GM19238 (cell line): Measurements from ENCODE around the gene COL20A1.

Experiments
- DNase-seq: peaks from one replicate; pipeline ENCODE4 v3.0.0; 2011; ENCODE audit warnings: low spot score; ENCODE audit not compliant: insufficient read length

The COL20A1 gene

GRCh38 chr20:63277466-63278272, 15.3 kb upstream of the COL20A1 start:
- no peak for DNase-seq

DNA sequence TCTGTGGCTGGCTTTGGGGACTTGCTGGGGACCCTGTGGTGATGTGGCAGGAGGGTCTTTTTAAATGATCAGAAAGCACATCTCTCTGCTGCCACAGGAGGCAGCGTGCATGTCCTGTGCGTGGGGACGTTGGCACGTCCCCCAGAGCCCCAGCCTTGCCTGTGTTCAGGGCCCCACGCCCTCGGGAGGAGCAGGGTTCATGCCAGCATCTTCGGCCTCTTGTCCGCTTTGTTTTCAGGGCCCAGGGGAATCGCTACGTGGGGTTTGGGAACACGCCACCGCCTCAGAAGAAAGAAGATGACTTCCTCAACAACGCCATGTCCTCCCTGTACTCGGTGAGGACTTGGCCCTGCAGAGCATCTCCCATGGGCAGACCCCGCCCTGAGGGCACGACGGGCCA, 14.3 kb upstream of the COL20A1 start:
- no peak for DNase-seq

- DNase-seq, result no peak
Measured at GRCh38 chr20:63279931-63280330, 13.1 kb upstream of the COL20A1 start.

- no peak for DNase-seq
Measured at GRCh38 chr20:63280371-63280770, 12.6 kb upstream of the COL20A1 start.

DNA sequence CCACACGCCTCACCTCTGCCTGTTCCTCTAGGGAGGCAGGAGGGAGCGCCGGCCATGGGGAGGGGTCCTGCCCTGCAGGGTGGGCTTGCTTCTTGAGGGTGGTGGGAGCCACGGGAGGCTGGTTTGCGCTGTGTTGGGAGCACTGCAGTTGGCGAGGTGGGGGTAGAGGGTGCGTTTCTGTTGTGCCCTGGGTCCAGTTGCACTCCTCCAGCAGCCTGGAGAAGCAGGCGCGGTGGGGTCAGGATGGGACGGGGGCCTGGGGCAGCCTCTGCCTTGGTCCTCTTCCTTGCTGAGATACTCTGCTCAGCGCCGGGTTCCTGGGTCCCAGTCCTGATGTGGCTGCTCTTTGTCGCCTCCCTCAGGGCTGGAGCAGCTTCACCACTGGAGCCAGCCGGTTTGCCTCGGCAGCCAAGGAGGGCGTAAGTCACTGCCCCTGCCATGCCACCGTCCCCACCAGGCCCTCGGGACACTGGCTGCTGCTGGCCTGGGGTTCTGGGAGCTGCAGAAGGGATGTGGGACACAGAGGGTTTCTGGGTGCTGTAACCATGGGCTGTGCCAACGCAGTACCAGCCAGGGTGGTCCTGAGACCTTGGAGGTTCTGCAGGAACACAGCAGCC, 11.9 kb upstream of the COL20A1 start:
- no peak for DNase-seq

DNA sequence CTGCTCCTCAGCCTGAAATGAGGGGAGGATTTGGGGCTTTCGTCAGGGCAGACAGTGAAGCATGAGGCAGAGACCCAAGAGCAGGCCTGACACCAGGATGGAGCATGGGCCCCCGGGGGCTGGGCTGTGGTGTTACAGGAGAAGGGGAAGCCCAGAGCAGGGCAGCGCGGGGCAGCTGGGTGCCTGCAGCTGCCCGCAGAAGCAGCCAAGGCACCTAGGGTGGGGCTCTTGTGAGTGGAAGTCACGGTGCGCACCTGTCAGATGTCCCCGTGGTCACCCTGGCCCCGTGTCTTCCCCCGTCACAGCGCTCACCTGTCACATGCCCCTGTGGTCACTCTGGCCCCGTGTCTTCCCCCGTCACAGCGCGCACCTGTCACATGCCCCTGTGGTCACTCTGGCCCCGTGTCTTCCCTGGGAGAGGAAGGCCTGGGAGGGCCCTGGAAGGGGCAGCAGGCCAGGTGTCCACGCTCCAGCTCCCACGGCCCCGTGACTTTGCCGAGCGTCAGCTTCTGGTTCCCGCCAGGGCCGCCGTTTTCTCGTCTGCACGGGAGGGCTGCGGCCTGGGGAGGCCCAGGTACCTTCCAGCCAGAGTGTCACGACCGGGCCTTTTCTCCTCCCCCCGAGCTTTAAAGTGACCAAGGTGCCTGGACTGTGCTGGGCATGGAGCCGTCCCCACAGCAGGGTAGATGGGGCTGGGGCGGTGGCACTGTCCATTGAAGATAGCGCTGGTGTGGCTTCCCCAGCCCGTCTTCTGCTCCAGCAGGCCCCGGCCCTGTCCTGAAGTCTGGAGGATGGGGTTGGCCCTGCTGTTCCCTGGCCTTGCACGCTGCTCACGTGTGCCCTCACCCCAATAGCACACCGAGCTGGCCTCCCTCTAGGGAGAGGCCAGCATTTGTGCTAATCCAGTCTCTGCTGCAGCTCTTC, 11.0 kb upstream of the COL20A1 start:
- no peak for DNase-seq

GRCh38 chr20:63282946-63283345, 10.0 kb upstream of the COL20A1 start:
- DNase-seq, result no peak

DNA sequence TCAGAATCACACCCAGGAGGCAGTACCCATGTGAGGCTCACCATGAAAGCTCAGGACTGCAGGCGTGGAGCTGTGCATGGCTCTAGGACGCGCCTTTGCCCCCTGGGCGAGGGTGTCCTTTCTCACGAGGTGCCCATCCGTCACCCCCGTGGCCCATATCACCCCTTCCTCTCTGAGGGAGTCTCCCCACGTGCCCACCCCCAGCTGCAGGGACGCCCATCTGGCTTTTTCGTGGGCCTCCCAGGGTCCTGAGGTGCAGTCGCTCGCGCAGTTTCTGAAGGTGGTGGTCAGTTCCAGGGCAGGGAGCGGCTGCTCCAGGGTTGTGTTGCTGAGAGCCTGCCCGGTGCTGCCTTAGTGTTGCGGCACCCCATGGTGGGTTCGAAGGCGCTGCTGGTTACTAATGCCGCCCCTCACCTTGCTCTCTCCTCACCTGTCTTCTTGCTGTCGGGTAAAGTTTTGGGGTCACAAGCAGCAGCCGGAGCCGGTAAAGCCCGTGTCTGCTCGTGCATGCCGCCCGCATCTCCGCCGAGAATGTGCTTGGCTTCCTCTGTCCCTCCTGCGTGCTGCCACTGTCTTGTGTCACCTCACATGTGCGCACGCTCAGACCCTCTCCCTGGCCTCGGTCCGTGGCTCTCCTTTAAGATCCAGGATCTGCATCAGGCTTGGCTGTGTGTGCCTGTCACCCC, 9.4 kb upstream of the COL20A1 start:
- DNase-seq, result no peak

- DNase-seq, result no peak
Measured at GRCh38 chr20:63284083-63284440, 8.9 kb upstream of the COL20A1 start.

DNA sequence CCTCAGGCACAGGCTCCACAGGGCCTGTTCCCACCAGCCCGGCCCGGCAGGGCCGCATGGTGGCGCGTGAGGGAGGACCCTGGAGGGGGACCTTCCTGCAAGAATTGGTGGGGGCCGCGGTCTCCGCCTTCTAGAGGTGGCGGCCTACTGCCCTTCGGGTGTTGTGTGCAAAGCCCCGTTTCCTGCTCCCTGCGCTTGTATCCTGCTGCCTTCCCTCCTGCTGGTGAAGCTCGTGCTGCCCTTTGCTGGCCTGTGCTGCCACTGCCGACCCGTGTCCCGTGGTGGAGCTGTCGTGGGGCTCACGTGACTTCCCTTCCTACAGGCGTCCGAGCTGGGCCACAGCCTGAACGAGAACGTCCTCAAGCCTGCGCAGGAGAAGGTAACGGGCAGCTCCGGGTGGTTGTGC, 8.4 kb upstream of the COL20A1 start:
- DNase-seq, result no peak

DNA sequence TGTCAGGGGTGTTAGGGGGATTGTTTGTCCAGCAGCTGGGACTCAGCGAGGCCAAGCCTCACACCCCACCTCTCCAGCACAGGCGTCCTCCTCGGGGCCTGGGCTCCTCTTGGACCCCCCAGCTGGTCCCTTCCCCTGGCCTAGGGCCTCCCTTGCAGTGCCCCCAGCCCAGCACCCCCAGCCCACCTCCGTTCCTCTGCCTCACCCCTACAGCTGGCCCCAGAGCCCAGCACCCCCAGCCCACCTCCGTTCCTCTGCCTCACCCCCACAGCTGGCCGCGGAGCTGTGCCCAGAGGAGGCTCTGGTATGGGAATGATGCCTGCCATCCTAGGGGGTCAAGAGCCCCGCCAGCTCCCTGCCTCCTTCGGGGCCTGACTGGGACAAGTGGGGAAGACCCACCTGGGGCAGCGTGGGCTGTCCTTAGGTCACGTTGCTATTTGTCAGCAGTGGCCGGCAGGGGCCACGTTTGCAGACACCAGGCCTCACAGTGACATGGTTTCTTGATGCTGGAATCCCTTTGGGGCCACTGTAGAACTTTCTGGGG, 7.9 kb upstream of the COL20A1 start:
- DNase-seq, result no peak

- DNase-seq, result no peak
Measured at GRCh38 chr20:63285636-63286615, 7.1 kb upstream of the COL20A1 start.

- no peak for DNase-seq
Measured at GRCh38 chr20:63286781-63287696, 5.9 kb upstream of the COL20A1 start.

GRCh38 chr20:63287697-63288580, 5.0 kb upstream of the COL20A1 start:
- DNase-seq, result no peak

GRCh38 chr20:63288581-63289251, 4.3 kb upstream of the COL20A1 start:
- DNase-seq, result no peak

DNA sequence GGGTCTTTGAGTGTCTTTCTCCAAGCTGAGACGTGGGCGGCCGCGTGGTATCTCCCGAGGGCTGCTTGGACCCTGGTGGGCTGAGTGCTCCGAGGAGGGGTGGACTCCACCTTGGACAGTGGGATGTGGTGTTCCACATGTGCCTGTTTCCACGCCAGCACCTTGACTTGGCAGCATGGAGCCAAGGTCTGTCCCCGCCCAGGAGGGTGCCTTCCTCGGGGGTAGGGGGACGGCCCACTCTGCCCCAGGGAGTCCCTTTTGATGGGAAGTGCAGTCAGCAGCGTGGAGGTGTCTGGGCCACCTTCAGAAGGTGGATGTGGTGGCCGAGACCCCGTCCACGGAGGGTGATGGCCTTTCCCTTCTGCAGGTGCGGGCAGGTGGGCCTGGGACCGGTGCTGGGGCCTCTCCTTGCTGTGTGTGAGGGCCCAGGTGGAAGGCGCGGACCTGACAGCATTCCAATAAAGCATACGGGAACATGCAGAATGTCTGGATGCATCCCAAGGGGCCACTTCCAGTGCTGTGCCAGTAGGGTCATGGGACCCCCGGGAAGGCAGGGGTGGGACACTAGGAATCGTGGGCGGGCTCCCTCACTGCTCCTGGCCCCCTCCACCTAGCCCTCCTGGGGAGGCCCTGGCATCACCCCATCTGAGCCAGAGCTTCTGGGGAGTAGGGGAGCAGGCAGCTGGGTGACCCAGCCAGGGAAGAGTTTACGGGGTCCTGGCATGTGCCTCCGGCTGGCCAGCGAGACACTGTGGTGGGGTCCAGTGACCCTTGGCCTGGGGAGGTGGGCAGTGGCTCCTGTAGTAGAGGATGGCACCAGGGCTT, 3.5 kb upstream of the COL20A1 start:
- no peak for DNase-seq
